Measurements from ENCODE around the gene PCDHA1.
"Not testable (repeated sequence)": the region's sequence is repeated elsewhere in the genome, so short reads cannot be mapped to it uniquely, and the experiment has no call there.

DNA sequence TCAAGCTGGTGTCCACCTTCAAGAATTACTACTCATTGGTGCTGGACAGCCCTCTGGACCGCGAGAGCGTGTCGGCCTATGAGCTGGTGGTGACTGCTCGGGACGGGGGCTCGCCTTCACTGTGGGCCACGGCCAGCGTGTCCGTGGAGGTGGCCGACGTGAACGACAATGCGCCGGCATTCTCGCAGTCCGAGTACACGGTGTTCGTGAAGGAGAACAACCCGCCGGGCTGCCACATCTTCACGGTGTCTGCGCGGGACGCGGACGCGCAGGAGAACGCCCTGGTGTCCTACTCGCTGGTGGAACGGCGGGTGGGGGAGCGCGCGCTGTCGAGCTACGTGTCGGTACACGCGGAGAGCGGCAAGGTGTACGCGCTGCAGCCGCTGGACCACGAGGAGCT is 16.4 kb downstream of the PCDHA1 start:
- TF ChIP-seq, protein P1, sequence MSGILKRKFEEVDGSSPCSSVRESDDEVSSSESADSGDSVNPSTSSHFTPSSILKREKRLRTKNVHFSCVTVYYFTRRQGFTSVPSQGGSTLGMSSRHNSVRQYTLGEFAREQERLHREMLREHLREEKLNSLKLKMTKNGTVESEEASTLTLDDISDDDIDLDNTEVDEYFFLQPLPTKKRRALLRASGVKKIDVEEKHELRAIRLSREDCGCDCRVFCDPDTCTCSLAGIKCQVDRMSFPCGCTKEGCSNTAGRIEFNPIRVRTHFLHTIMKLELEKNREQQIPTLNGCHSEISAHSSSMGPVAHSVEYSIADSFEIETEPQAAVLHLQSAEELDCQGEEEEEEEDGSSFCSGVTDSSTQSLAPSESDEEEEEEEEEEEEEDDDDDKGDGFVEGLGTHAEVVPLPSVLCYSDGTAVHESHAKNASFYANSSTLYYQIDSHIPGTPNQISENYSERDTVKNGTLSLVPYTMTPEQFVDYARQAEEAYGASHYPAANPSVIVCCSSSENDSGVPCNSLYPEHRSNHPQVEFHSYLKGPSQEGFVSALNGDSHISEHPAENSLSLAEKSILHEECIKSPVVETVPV (CRISPR knock-in tag; IDR thresholded peaks at IDR 0.05), result not testable (repeated sequence)
- TF ChIP-seq, protein P2, sequence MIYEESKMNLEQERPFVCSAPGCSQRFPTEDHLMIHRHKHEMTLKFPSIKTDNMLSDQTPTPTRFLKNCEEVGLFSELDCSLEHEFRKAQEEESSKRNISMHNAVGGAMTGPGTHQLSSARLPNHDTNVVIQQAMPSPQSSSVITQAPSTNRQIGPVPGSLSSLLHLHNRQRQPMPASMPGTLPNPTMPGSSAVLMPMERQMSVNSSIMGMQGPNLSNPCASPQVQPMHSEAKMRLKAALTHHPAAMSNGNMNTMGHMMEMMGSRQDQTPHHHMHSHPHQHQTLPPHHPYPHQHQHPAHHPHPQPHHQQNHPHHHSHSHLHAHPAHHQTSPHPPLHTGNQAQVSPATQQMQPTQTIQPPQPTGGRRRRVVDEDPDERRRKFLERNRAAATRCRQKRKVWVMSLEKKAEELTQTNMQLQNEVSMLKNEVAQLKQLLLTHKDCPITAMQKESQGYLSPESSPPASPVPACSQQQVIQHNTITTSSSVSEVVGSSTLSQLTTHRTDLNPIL (CRISPR knock-in tag; IDR thresholded peaks at IDR 0.05; ENCODE audit: low read depth), result not testable (repeated sequence)
- TF ChIP-seq ARNTL (CRISPR knock-in tag; IDR thresholded peaks at IDR 0.05; ENCODE audit: borderline replicate concordance, low read depth); ZFP30 (CRISPR knock-in tag; IDR thresholded peaks at IDR 0.05); ZNF565 (CRISPR knock-in tag; conservative IDR thresholded peaks at IDR 0.05; ENCODE audit: low read depth); ZC3H10 (CRISPR knock-in tag; IDR thresholded peaks at IDR 0.05); ESRRG (CRISPR knock-in tag; IDR thresholded peaks at IDR 0.05); RARB (CRISPR knock-in tag; IDR thresholded peaks at IDR 0.05); SNAI2 (CRISPR knock-in tag; IDR thresholded peaks at IDR 0.05); PPARA (CRISPR knock-in tag; IDR thresholded peaks at IDR 0.05; ENCODE audit: borderline replicate concordance): not testable (repeated sequence)
- TF ChIP-seq, protein P3, sequence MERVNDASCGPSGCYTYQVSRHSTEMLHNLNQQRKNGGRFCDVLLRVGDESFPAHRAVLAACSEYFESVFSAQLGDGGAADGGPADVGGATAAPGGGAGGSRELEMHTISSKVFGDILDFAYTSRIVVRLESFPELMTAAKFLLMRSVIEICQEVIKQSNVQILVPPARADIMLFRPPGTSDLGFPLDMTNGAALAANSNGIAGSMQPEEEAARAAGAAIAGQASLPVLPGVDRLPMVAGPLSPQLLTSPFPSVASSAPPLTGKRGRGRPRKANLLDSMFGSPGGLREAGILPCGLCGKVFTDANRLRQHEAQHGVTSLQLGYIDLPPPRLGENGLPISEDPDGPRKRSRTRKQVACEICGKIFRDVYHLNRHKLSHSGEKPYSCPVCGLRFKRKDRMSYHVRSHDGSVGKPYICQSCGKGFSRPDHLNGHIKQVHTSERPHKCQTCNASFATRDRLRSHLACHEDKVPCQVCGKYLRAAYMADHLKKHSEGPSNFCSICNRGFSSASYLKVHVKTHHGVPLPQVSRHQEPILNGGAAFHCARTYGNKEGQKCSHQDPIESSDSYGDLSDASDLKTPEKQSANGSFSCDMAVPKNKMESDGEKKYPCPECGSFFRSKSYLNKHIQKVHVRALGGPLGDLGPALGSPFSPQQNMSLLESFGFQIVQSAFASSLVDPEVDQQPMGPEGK (CRISPR knock-in tag; IDR thresholded peaks at IDR 0.05; ENCODE audit: borderline replicate concordance), result not testable (repeated sequence)
- TF ChIP-seq, protein P4, sequence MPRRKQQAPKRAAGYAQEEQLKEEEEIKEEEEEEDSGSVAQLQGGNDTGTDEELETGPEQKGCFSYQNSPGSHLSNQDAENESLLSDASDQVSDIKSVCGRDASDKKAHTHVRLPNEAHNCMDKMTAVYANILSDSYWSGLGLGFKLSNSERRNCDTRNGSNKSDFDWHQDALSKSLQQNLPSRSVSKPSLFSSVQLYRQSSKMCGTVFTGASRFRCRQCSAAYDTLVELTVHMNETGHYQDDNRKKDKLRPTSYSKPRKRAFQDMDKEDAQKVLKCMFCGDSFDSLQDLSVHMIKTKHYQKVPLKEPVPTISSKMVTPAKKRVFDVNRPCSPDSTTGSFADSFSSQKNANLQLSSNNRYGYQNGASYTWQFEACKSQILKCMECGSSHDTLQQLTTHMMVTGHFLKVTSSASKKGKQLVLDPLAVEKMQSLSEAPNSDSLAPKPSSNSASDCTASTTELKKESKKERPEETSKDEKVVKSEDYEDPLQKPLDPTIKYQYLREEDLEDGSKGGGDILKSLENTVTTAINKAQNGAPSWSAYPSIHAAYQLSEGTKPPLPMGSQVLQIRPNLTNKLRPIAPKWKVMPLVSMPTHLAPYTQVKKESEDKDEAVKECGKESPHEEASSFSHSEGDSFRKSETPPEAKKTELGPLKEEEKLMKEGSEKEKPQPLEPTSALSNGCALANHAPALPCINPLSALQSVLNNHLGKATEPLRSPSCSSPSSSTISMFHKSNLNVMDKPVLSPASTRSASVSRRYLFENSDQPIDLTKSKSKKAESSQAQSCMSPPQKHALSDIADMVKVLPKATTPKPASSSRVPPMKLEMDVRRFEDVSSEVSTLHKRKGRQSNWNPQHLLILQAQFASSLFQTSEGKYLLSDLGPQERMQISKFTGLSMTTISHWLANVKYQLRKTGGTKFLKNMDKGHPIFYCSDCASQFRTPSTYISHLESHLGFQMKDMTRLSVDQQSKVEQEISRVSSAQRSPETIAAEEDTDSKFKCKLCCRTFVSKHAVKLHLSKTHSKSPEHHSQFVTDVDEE (CRISPR knock-in tag; IDR thresholded peaks at IDR 0.05), result not testable (repeated sequence)

Data from SK-N-SH treated with all-trans-retinoic acid at 6 μM for 48 hours (cell line).